ENCODE data around the gene BABAM2.

DNA sequence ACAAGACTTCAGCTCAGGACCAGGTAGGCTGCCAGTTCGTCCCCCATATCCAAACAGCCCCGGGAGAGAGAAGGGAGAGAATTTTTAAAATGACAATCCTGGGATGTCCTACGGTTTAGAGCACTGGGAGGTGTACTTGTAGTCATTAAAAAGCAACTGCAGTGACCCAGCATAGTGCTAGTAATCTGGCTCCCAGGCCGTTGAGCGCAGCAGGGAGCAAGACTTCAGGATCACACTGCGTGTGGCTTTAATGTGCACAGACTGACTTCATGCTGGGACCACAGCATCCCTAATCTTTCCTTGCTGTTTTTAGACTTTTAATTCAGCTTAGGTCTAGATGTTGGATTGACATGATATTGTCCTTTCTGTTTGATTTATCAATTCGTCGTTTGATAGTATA, 282.8 kb downstream of the BABAM2 start:
- TF ChIP-seq, protein P1, sequence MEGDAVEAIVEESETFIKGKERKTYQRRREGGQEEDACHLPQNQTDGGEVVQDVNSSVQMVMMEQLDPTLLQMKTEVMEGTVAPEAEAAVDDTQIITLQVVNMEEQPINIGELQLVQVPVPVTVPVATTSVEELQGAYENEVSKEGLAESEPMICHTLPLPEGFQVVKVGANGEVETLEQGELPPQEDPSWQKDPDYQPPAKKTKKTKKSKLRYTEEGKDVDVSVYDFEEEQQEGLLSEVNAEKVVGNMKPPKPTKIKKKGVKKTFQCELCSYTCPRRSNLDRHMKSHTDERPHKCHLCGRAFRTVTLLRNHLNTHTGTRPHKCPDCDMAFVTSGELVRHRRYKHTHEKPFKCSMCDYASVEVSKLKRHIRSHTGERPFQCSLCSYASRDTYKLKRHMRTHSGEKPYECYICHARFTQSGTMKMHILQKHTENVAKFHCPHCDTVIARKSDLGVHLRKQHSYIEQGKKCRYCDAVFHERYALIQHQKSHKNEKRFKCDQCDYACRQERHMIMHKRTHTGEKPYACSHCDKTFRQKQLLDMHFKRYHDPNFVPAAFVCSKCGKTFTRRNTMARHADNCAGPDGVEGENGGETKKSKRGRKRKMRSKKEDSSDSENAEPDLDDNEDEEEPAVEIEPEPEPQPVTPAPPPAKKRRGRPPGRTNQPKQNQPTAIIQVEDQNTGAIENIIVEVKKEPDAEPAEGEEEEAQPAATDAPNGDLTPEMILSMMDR (IDR thresholded peaks at IDR 0.05), result no peak
- TF ChIP-seq EZH2 (IDR thresholded peaks at IDR 0.05) (no peak), EZH2phosphoT487 (IDR thresholded peaks at IDR 0.05) (no peak)

Data from neural progenitor cell (in vitro differentiated cells).